AG09309 (cell line): ENCODE measurements around the gene IL17F.

Experiments
- DNase-seq: peaks from one replicate; pipeline ENCODE4 v3.0.0-alpha.2; 2010; ENCODE audit warnings: low read depth
- H3K4me3 ChIP-seq: 2 replicates; pipeline ENCODE4 v1.5.1; 2011; ENCODE audit warnings: mild to moderate bottlenecking, low read depth, low read length, moderate library complexity; ENCODE audit not compliant: control insufficient read depth
- TF ChIP-seq, protein P1 (sequence below): IDR thresholded peaks from 2 replicates; pipeline ENCODE4 v1.5.1; 2011; ENCODE audit warnings: mild to moderate bottlenecking, low read depth, low read length, inconsistent platforms; ENCODE audit not compliant: insufficient read depth, control insufficient read depth; ENCODE audit errors: missing control alignments

IL17F gene

GRCh38 chr6:52262620-52263344, 18.5 kb upstream of the IL17F start:
- TF ChIP-seq, protein P1, sequence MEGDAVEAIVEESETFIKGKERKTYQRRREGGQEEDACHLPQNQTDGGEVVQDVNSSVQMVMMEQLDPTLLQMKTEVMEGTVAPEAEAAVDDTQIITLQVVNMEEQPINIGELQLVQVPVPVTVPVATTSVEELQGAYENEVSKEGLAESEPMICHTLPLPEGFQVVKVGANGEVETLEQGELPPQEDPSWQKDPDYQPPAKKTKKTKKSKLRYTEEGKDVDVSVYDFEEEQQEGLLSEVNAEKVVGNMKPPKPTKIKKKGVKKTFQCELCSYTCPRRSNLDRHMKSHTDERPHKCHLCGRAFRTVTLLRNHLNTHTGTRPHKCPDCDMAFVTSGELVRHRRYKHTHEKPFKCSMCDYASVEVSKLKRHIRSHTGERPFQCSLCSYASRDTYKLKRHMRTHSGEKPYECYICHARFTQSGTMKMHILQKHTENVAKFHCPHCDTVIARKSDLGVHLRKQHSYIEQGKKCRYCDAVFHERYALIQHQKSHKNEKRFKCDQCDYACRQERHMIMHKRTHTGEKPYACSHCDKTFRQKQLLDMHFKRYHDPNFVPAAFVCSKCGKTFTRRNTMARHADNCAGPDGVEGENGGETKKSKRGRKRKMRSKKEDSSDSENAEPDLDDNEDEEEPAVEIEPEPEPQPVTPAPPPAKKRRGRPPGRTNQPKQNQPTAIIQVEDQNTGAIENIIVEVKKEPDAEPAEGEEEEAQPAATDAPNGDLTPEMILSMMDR: no peak
- DNase-seq: no peak
- no peak overlapping the region for H3K4me3 ChIP-seq

- DNase-seq: peak; percentile 67
- H3K4me3 ChIP-seq: no peak overlapping the region
- TF ChIP-seq, protein P1: no peak
These were observed 16.9 kb upstream of the IL17F start for GRCh38 chr6:52261229-52261628.

GRCh38 chr6:52260634-52261033, 16.3 kb upstream of the IL17F start:
- TF ChIP-seq, protein P1: no peak
- DNase-seq: no peak
- no peak overlapping the region for H3K4me3 ChIP-seq

- H3K4me3 ChIP-seq: no peak overlapping the region
- TF ChIP-seq, protein P1: no peak
- no peak for DNase-seq
These were observed 11.1 kb upstream of the IL17F start for GRCh38 chr6:52255434-52255833.

- TF ChIP-seq, protein P1: no peak
- DNase-seq: no peak
- H3K4me3 ChIP-seq: no peak overlapping the region
These were observed 10.6 kb upstream of the IL17F start for GRCh38 chr6:52254731-52255378.

- H3K4me3 ChIP-seq: no peak overlapping the region
- TF ChIP-seq, protein P1: no peak
- DNase-seq: no peak
These were observed 9.2 kb upstream of the IL17F start for GRCh38 chr6:52253494-52253893.
